Neural progenitor cell (in vitro differentiated cells): Measurements from ENCODE around the gene TMEM219.
"Not testable (repeated sequence)": the region's sequence is repeated elsewhere in the genome, so short reads cannot be mapped to it uniquely, and the experiment has no call there.

ENCODE experiments used
- CTCF ChIP-seq: fragments of 200-600 bp; sonication (generic); IDR thresholded peaks from 2 replicates; pipeline ENCODE4 v1.5.1; 2017; ENCODE audit warnings: antibody characterized with exemption, mild to moderate bottlenecking
- EZH2 ChIP-seq: fragments of 200-600 bp; sonication (generic); IDR thresholded peaks from 2 replicates; pipeline ENCODE4 v1.6.1; 2017; ENCODE audit warnings: antibody characterized with exemption, mild to moderate bottlenecking, moderate library complexity
- EZH2phosphoT487 ChIP-seq: fragments of 200-600 bp; sonication (generic); IDR thresholded peaks from 2 replicates; pipeline ENCODE4 v1.6.1; 2017; ENCODE audit warnings: antibody characterized with exemption

- not testable (repeated sequence) for TF ChIP-seq CTCF, EZH2phosphoT487, EZH2
Observed at GRCh38 chr16:29931750-29932149, 30.1 kb upstream of the TMEM219 start.
